Panc1 (cell line): ENCODE results near the gene UBAC2.
"Not testable (repeated sequence)": the region's sequence is repeated elsewhere in the genome, so short reads cannot be mapped to it uniquely, and the experiment has no call there.

Experiments used
- CTCF ChIP-seq: fragments of 450-650 bp; IDR thresholded peaks from 2 replicates; pipeline ENCODE4 v1.5.1; 2017; ENCODE audit warnings: mild to moderate bottlenecking
- SIN3A ChIP-seq: IDR thresholded peaks from 2 replicates; pipeline ENCODE4 v1.6.1; 2012; ENCODE audit warnings: low read depth, mild to moderate bottlenecking, low read length, moderate library complexity, borderline replicate concordance; ENCODE audit not compliant: insufficient read depth

GRCh38 chr13:99393391-99393790, 192.7 kb downstream of the UBAC2 start:
- not testable (repeated sequence) for TF ChIP-seq SIN3A, CTCF
